K562 (cell line): ENCODE measurements around the gene PPM1M. TPM values are rescaled to one million over a fixed set of nuclear protein-coding genes. Genes with fewer than 3 reads are reported as not detected.
A peak's percentile ranks its signal among the peaks of the same experiment; 100 is the strongest.

Experiments used
- BRCA1 ChIP-seq, 2 experiments: fragments of 450-650 bp in 1 of 2; sonication (generic) in 1 of 2; formaldehyde crosslinking in 1 of 2; IDR thresholded peaks; 2 replicates each; pipeline versions ENCODE4 v1.5.0 to v1.6.1; 2017 to 2020; ENCODE audit warnings: mild to moderate bottlenecking in 1 of 2, missing genetic modification reagents in 1 of 2
- CBX8 ChIP-seq: fragments of 200-600 bp; sonication (generic); IDR thresholded peaks from 2 replicates; pipeline ENCODE4 v1.6.1; 2012; ENCODE audit warnings: borderline replicate concordance, mixed run types, low read depth, mild to moderate bottlenecking, moderate library complexity, mixed read lengths, low read length, control low read depth, inconsistent platforms; ENCODE audit not compliant: poor library complexity, severe bottlenecking; ENCODE audit errors: extremely low read depth
- ELF4 ChIP-seq: fragments of 450-650 bp; formaldehyde crosslinking; IDR thresholded peaks from 2 replicates; pipeline ENCODE4 v1.4.0; 2022; ENCODE audit warnings: missing genetic modification characterization
- ESRRA ChIP-seq: fragments of 450-650 bp; IDR thresholded peaks from 2 replicates; pipeline ENCODE4 v1.6.1; 2014; ENCODE audit warnings: low read depth, mild to moderate bottlenecking, moderate library complexity, borderline replicate concordance
- GABPB2 ChIP-seq: fragments of 250-450 bp; sonication (Bioruptor Pico); conservative IDR thresholded peaks from 2 replicates; pipeline ENCODE4 v1.5.1; 2021; ENCODE audit warnings: mild to moderate bottlenecking
- HDGF ChIP-seq: fragments of 450-650 bp; IDR thresholded peaks from 2 replicates; pipeline ENCODE4 v1.6.1; 2016
- KDM5B ChIP-seq: fragments of 200-600 bp; sonication (generic); IDR thresholded peaks from 2 replicates; pipeline ENCODE4 v1.6.1; 2012; ENCODE audit warnings: low read depth, mild to moderate bottlenecking, moderate library complexity, low read length, control low read depth, inconsistent platforms; ENCODE audit not compliant: insufficient replicate concordance
- NR1H2 ChIP-seq: sonication (generic); formaldehyde crosslinking; IDR thresholded peaks from 2 replicates; pipeline ENCODE4 v1.4.0; 2020; ENCODE audit warnings: mild to moderate bottlenecking, missing genetic modification reagents
- POLR2G ChIP-seq: fragments of 200-400 bp; formaldehyde crosslinking; IDR thresholded peaks from 2 replicates; pipeline ENCODE4 v1.6.1; 2017; ENCODE audit warnings: low read depth, mild to moderate bottlenecking, antibody characterized with exemption, low read length, moderate library complexity
- RAD21 ChIP-seq, 2 experiments: fragments of 250-450 bp in 1 of 2; fragments of 450-650 bp in 1 of 2; sonication (Bioruptor Pico) in 1 of 2; formaldehyde crosslinking in 1 of 2; IDR thresholded peaks in 1 of 2; conservative IDR thresholded peaks in 1 of 2; 2 replicates each; pipeline versions ENCODE4 v1.4.0 to v1.8.0; 2020 to 2022; ENCODE audit warnings: mild to moderate bottlenecking in 2 of 2, moderate library complexity in 1 of 2
- TGIF2 ChIP-seq: sonication (generic); formaldehyde crosslinking; IDR thresholded peaks from 2 replicates; pipeline ENCODE4 v1.8.1; 2022; ENCODE audit warnings: mild to moderate bottlenecking, missing genetic modification reagents, moderate library complexity
- ZHX1 ChIP-seq: fragments of 150-350 bp; conservative IDR thresholded peaks from 2 replicates; pipeline ENCODE4 v1.6.1; 2014; ENCODE audit warnings: low read length
- ZNF707 ChIP-seq: fragments of 250-450 bp; sonication (Bioruptor Pico); conservative IDR thresholded peaks from 2 replicates; pipeline ENCODE4 v1.8.0; 2022; ENCODE audit warnings: inconsistent platforms, mild to moderate bottlenecking, moderate library complexity
- polyA plus RNA-seq, 8 experiments: library from polyadenylated mRNA; depleted of rRNA in 4 of 8; stranded (reverse) in 5 of 8; unstranded in 3 of 8; fragments of >200 nt; fragmentation: Nextera tagmentation in 2 of 8; fragmentation: Illumina TruSeq in 1 of 8; extraction: Ambion mirVana in 2 of 8; extraction: Trizol in 1 of 8; gene quantifications; 2 replicates each; pipeline versions ENCODE4 v1.2.1 to v1.2.3, GENCODE V29; 2011 to 2014; ENCODE audit warnings: inconsistent platforms in 1 of 8, missing spikeins in 1 of 8
- total RNA-seq, 7 experiments: library from RNA; depleted of rRNA in 6 of 7; stranded (reverse); fragments of >200 nt in 6 of 7; fragmentation: Illumina TruSeq in 2 of 7; extraction: Trizol in 2 of 7; gene quantifications; 2 replicates each; pipeline versions ENCODE4 v1.2.1 to v1.2.3, GENCODE V29; 2011 to 2021; ENCODE audit warnings: low replicate concordance in 1 of 7
- TF ChIP-seq, protein P1 (sequence below): fragments of 250-450 bp; sonication (Bioruptor Pico); IDR thresholded peaks from 2 replicates; pipeline ENCODE4 v1.8.0; 2022; ENCODE audit warnings: moderate library complexity, mild to moderate bottlenecking, inconsistent platforms

PPM1M gene
- total and polyA plus RNA-seq, 9 of the 15 experiments (the other 6 are each of a cell fraction or from before 2014, with no cell fraction given) = 1.4 to 9.2 (median 4.4) TPM

DNA sequence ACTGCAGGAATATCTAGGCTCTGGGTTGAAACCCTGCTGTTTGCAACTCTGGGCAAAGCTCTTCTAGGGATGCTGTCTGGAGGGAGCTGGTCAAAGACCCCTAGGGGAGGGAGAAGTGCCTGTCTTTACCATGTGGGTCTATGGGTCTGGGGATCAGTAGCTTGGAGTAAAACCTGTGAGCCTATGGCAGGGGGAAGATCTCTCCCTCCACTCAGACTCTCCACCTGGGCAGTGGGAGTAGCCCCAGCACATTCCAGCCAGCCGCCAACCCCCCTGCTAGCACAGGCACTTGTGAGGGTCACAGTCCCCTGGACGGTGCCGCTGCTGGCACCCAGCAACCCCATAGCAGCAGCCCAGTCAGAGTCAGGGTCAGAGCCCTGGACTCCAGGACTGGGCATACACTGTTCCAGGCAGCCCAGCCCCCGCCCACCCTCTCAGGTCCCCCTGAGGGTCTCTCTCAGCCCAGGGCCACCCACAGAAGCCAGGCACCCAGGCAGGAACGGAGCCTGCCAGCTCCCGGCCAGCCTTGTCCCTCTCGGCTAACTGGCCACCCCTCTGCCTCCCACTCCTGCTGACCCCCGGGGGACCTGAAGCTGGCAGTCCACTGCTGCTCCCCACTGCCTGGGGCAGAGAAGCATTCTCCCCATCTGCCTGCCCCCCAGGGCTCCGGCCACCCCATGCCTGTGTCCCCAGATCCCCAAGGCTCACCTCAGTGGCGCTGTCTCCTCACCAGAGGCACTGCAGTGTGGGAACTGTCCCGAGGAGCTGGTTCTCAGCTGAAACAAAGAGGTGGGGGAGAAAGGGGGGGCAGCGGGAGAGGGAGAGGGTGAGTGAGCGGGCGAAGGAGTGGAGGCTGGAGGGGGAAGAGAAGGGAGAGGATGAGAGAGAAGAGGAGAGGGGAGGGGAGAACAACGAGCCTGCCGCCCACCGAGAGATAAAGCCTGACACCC lies 52.9 kb downstream of the PPM1M start (continued):
- TF ChIP-seq, protein P1, sequence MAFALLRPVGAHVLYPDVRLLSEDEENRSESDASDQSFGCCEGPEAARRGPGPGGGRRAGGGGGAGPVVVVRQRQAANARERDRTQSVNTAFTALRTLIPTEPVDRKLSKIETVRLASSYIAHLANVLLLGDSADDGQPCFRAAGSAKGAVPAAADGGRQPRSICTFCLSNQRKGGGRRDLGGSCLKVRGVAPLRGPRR (CRISPR knock-in tag) = no peak
- TF ChIP-seq ELF4 (0 out of 2 replicates have a peak, but pooled peaks have one; percentile 28), KDM5B (no peak), ZHX1 (no peak), ZNF707 (CRISPR knock-in tag) (no peak), GABPB2 (CRISPR knock-in tag) (no peak), CBX8 (no peak), HDGF (no peak), TGIF2 (CRISPR knock-in tag) (no peak), BRCA1 (IDR thresholded peaks at IDR 0.05) (no peak), BRCA1 (CRISPR knock-in tag; IDR thresholded peaks at IDR 0.05) (no peak), RAD21 (CRISPR knock-in tag; conservative IDR thresholded peaks at IDR 0.05 in 1 of 2, IDR thresholded peaks at IDR 0.05 in 1 of 2) (0 out of 4 replicates have a peak, but pooled peaks of 1 of the 2 experiments have one; percentile 7), POLR2G (0 out of 2 replicates have a peak, but pooled peaks have one; percentile 24), ESRRA (no peak), NR1H2 (no peak)
